HUDEP-2 (cell line): ENCODE data around the gene CDK5RAP1.
"Not testable (repeated sequence)": the region's sequence is repeated elsewhere in the genome, so short reads cannot be mapped to it uniquely, and the experiment has no call there.

Experiments
- DNase-seq, 76 experiments: peaks; one replicate each; lab custom pipeline; 2025; ENCODE audit not compliant: unreplicated experiment in 76 of 76; lab: John Stamatoyannopoulos, UW

Gene CDK5RAP1

GRCh38 chr20:33419140-33419974, 18.0 kb upstream of the CDK5RAP1 start:
- peak in 63 of 76 experiments; percentile 8 to 71 (median 45) for DNase-seq

- no peak for DNase-seq
Observed at GRCh38 chr20:33418033-33418432, 16.7 kb upstream of the CDK5RAP1 start.

- DNase-seq, result peak in 23 of 76 experiments; percentile 5 to 58 (median 15)
Observed at GRCh38 chr20:33415948-33416347, 14.6 kb upstream of the CDK5RAP1 start.

GRCh38 chr20:33412484-33412838, 11.1 kb upstream of the CDK5RAP1 start:
- no peak for DNase-seq

GRCh38 chr20:33411711-33412483, 10.6 kb upstream of the CDK5RAP1 start:
- DNase-seq, result no peak

GRCh38 chr20:33411242-33411641, 9.9 kb upstream of the CDK5RAP1 start:
- no peak for DNase-seq

GRCh38 chr20:33410081-33410742, 8.9 kb upstream of the CDK5RAP1 start:
- no peak for DNase-seq

- peak in 8 of 76 experiments; percentile 2 to 34 (median 6) for DNase-seq
Observed at GRCh38 chr20:33408716-33409654, 7.7 kb upstream of the CDK5RAP1 start.

GRCh38 chr20:33408313-33408712, 7.0 kb upstream of the CDK5RAP1 start:
- DNase-seq, result no peak

GRCh38 chr20:33407796-33408195, 6.5 kb upstream of the CDK5RAP1 start:
- no peak for DNase-seq

GRCh38 chr20:33407251-33407650, 5.9 kb upstream of the CDK5RAP1 start:
- DNase-seq, result no peak

GRCh38 chr20:33404281-33404680, 3.0 kb upstream of the CDK5RAP1 start:
- DNase-seq, result no peak

- peak in 30 of 76 experiments; percentile 2 to 55 (median 20) for DNase-seq
Observed at GRCh38 chr20:33401921-33402369, 626 bp upstream of the CDK5RAP1 start.

- DNase-seq, result peak in 5 of 76 experiments; percentile 6 to 25 (median 11)
Observed at GRCh38 chr20:33400812-33401183, 521 bp downstream of the CDK5RAP1 start.

GRCh38 chr20:33399924-33400323, 1.4 kb downstream of the CDK5RAP1 start:
- no peak for DNase-seq

- peak in 2 of 76 experiments; percentile 4 to 5 for DNase-seq
Observed at GRCh38 chr20:33394718-33395117, 6.6 kb downstream of the CDK5RAP1 start.

- DNase-seq, result no peak
Observed at GRCh38 chr20:33393609-33394008, 7.7 kb downstream of the CDK5RAP1 start.

GRCh38 chr20:33391722-33392415, 9.4 kb downstream of the CDK5RAP1 start:
- no peak for DNase-seq

GRCh38 chr20:33389326-33389725, 12.0 kb downstream of the CDK5RAP1 start:
- DNase-seq, result not testable (repeated sequence)
